Fibroblast of lung (primary cell): ENCODE results near the gene IP6K3. TPM values are rescaled to one million over a fixed set of nuclear protein-coding genes. Genes with fewer than 3 reads are reported as not detected.

Experiments used
- DNase-seq, 2 donors: peaks; one replicate each; pipeline versions ENCODE4 v3.0.0 to v3.0.0-alpha.2; 2010; ENCODE audit warnings: low read depth in 2 of 2
- H2AFZ ChIP-seq: 2 replicates; pipeline ENCODE4 v1.5.1; 2012; ENCODE audit warnings: low read length, control low read depth, inconsistent platforms
- H3K27ac ChIP-seq: 2 replicates; pipeline ENCODE4 v1.5.1; 2011; ENCODE audit warnings: low read length, control low read depth; ENCODE audit not compliant: insufficient read depth
- H3K27me3 ChIP-seq: 2 replicates; pipeline ENCODE4 v1.5.1; 2011; ENCODE audit warnings: mild to moderate bottlenecking, low read length; ENCODE audit not compliant: control insufficient read depth, insufficient read depth
- H3K36me3 ChIP-seq: 2 replicates; pipeline ENCODE4 v1.5.1; 2011; ENCODE audit warnings: low read length; ENCODE audit not compliant: control insufficient read depth, insufficient read depth
- H3K4me1 ChIP-seq: 2 replicates; pipeline ENCODE4 v1.5.1; 2011; ENCODE audit warnings: low read length; ENCODE audit not compliant: control insufficient read depth, insufficient read depth; ENCODE audit errors: extremely low read depth
- H3K4me2 ChIP-seq: 2 replicates; pipeline ENCODE4 v1.5.1; 2011; ENCODE audit warnings: low read length, control low read depth; ENCODE audit not compliant: insufficient read depth; ENCODE audit errors: extremely low read depth
- H3K4me3 ChIP-seq, 4 experiments: fragments of 200-600 bp in 1 of 4; sonication (generic) in 1 of 4; replicated peaks in 1 of 4; 2 replicates each; pipeline ENCODE4 v1.5.1; 2011 to 2016; ENCODE audit warnings: low read length in 4 of 4, low read depth in 3 of 4, mild to moderate bottlenecking in 3 of 4, control low read depth in 2 of 4, inconsistent platforms in 1 of 4, mixed read lengths in 1 of 4; ENCODE audit not compliant: insufficient read depth in 1 of 4; ENCODE audit errors: control extremely low read depth in 1 of 4
- H3K79me2 ChIP-seq: 2 replicates; pipeline ENCODE4 v1.5.1; 2012; ENCODE audit warnings: mild to moderate bottlenecking, low read length, inconsistent platforms; ENCODE audit not compliant: control insufficient read depth, insufficient read depth
- H3K9ac ChIP-seq: 2 replicates; pipeline ENCODE4 v1.5.1; 2011; ENCODE audit warnings: mild to moderate bottlenecking, low read length, control low read depth; ENCODE audit not compliant: insufficient read depth
- H3K9me3 ChIP-seq: 2 replicates; pipeline ENCODE4 v1.5.1; 2012; ENCODE audit warnings: low read depth, low read length; ENCODE audit not compliant: control insufficient read depth, insufficient read depth
- H4K20me1 ChIP-seq: 2 replicates; pipeline ENCODE4 v1.5.1; 2011; ENCODE audit warnings: low read length; ENCODE audit not compliant: control insufficient read depth, insufficient read depth; ENCODE audit errors: extremely low read depth
- CTCF ChIP-seq, 2 donors: IDR thresholded peaks in 1 of 2; conservative IDR thresholded peaks in 1 of 2; 1 replicate in 1 of 2; 2 replicates in 1 of 2; pipeline ENCODE4 v1.5.1; 2011 to 2012; ENCODE audit warnings: low read length in 2 of 2, control low read depth in 1 of 2, inconsistent platforms in 1 of 2, low read depth in 1 of 2, mild to moderate bottlenecking in 1 of 2
- EZH2 ChIP-seq: IDR thresholded peaks from 2 replicates; pipeline ENCODE4 v1.5.1; 2012; ENCODE audit warnings: low read length, control low read depth, mild to moderate bottlenecking; ENCODE audit errors: missing control alignments
- polyA plus RNA-seq, 2 donors: library from polyadenylated mRNA; depleted of rRNA in 1 of 2; stranded (reverse) in 1 of 2; unstranded in 1 of 2; fragments of >200 nt; gene quantifications; 2 replicates each; pipeline ENCODE4 v1.2.1, GENCODE V29; 2011 to 2012; ENCODE audit warnings: missing spikeins in 1 of 2
- total RNA-seq: library from RNA; depleted of rRNA; stranded (reverse); fragments of >200 nt; gene quantifications from 2 replicates; pipeline ENCODE4 v1.2.1, GENCODE V29; 2014

Gene IP6K3
- total and polyA plus RNA-seq, 2 donors (not counting 1 experiment from before 2014, with no cell fraction given), result 0.84 to 5.4 TPM

GRCh38 chr6:33725222-33725621, 21.5 kb downstream of the IP6K3 start:
- DNase-seq, result no peak
- H3K4me1 ChIP-seq, result no peaks in the 10 kb centered on the region
- H3K9ac ChIP-seq, result no peak overlapping the region
- no peak overlapping the region for H3K4me2 ChIP-seq
- H3K79me2 ChIP-seq, result no peaks in the 10 kb centered on the region
- no peaks in the 10 kb centered on the region for H3K9me3 ChIP-seq
- no peak for TF ChIP-seq CTCF (conservative IDR thresholded peaks at IDR 0.05 in 1 of 2, IDR thresholded peaks at IDR 0.05 in 1 of 2; ENCODE audit: low read depth in 1 of 2, low read length in 2 of 2)
- no peak for TF ChIP-seq EZH2
- H3K4me3 ChIP-seq, result no peak overlapping the region
- no peaks in the 10 kb centered on the region for H3K36me3 ChIP-seq
- H3K27ac ChIP-seq, result no peak overlapping the region
- peaks cover 28% of the 10 kb centered on the region for H3K27me3 ChIP-seq
- no peaks in the 10 kb centered on the region for H4K20me1 ChIP-seq
- H2AFZ ChIP-seq, result no peak overlapping the region

GRCh38 chr6:33724102-33725023, 22.3 kb downstream of the IP6K3 start:
- no peak for TF ChIP-seq EZH2
- H2AFZ ChIP-seq, result no peak overlapping the region
- H3K79me2 ChIP-seq, result no peaks in the 10 kb centered on the region
- no peak overlapping the region for H3K4me3 ChIP-seq
- no peak overlapping the region for H3K4me2 ChIP-seq
- peaks cover 28% of the 10 kb centered on the region for H3K27me3 ChIP-seq
- H3K27ac ChIP-seq, result no peak overlapping the region
- no peaks in the 10 kb centered on the region for H4K20me1 ChIP-seq
- H3K9ac ChIP-seq, result no peak overlapping the region
- DNase-seq, result no peak
- no peaks in the 10 kb centered on the region for H3K9me3 ChIP-seq
- no peaks in the 10 kb centered on the region for H3K4me1 ChIP-seq
- H3K36me3 ChIP-seq, result no peaks in the 10 kb centered on the region

- DNase-seq, result no peak
- H3K4me2 ChIP-seq, result no peak overlapping the region
- no peaks in the 10 kb centered on the region for H3K4me1 ChIP-seq
- no peaks in the 10 kb centered on the region for H3K9me3 ChIP-seq
- H3K4me3 ChIP-seq, result no peak overlapping the region
- no peak overlapping the region for H2AFZ ChIP-seq
- no peak overlapping the region for H3K9ac ChIP-seq
- no peak for TF ChIP-seq EZH2
- no peak for TF ChIP-seq CTCF (conservative IDR thresholded peaks at IDR 0.05 in 1 of 2, IDR thresholded peaks at IDR 0.05 in 1 of 2; ENCODE audit: low read depth in 1 of 2, low read length in 2 of 2)
- H3K27me3 ChIP-seq, result peaks cover 25% of the 10 kb centered on the region
- H3K27ac ChIP-seq, result no peak overlapping the region
- H3K36me3 ChIP-seq, result no peaks in the 10 kb centered on the region
- no peaks in the 10 kb centered on the region for H3K79me2 ChIP-seq
- H4K20me1 ChIP-seq, result no peaks in the 10 kb centered on the region
Observed at GRCh38 chr6:33723371-33724085, 23.2 kb downstream of the IP6K3 start.
